Choroid plexus epithelial cell (primary cell): ENCODE data around the gene MVB12B.

Experiments used
- DNase-seq: peaks from one replicate; pipeline ENCODE4 v3.0.0-alpha.2; 2010; ENCODE audit warnings: low read depth
- H3K4me3 ChIP-seq: 2 replicates; pipeline ENCODE4 v1.5.1; 2011; ENCODE audit warnings: low read depth, mild to moderate bottlenecking, control low read depth, low read length, moderate library complexity
- TF ChIP-seq, protein P1 (sequence below): conservative IDR thresholded peaks from 2 replicates; pipeline ENCODE4 v1.5.1; 2011; ENCODE audit warnings: low read depth, mild to moderate bottlenecking, control low read depth, inconsistent platforms, low read length, moderate library complexity

The MVB12B gene

DNA sequence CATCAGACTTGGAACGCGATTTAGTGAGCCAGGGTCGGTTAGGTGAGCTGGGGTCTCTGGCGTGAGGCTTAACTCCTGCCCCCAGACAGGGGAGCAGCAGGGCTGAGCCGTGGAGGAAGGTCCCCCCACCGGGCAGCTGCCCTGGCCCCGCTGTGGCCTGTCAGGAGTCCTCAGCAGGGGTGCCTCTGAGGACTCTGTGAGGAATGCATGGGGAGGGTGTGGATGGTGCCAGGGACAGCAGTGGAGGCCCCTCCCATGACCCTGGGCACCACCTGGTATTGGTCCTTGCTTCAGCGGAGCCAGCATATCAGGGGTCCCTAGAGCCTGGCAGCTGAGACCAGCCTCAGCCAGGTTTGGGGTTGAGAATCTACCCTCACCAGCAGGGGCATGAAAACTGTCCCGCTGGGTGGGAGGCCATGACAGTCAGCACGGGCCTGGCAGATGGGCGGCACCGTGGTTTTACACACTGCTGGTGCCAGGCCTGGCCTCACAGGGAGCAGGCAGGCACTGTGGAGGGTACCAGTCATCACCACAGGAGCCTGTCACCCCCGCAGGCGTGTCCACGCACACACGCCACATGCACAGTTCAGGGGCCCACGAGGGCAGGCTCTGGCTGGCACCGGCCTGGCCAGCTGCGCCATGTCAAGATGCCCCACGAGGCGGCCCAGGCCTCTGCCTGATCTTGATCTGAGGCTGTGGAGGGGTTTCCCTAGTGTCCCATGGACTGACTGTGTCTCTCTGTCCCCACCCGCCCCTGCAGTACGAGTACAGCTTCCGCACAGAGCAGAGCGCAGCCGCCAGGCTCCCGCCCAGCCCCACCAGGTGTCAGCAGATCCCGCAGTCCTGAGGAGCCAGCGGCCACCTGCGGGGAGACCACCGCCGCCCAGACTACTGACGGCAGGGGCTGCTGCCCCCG lies 176.0 kb downstream of the MVB12B start:
- no peak for DNase-seq
- TF ChIP-seq, protein P1, sequence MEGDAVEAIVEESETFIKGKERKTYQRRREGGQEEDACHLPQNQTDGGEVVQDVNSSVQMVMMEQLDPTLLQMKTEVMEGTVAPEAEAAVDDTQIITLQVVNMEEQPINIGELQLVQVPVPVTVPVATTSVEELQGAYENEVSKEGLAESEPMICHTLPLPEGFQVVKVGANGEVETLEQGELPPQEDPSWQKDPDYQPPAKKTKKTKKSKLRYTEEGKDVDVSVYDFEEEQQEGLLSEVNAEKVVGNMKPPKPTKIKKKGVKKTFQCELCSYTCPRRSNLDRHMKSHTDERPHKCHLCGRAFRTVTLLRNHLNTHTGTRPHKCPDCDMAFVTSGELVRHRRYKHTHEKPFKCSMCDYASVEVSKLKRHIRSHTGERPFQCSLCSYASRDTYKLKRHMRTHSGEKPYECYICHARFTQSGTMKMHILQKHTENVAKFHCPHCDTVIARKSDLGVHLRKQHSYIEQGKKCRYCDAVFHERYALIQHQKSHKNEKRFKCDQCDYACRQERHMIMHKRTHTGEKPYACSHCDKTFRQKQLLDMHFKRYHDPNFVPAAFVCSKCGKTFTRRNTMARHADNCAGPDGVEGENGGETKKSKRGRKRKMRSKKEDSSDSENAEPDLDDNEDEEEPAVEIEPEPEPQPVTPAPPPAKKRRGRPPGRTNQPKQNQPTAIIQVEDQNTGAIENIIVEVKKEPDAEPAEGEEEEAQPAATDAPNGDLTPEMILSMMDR: no peak

DNA sequence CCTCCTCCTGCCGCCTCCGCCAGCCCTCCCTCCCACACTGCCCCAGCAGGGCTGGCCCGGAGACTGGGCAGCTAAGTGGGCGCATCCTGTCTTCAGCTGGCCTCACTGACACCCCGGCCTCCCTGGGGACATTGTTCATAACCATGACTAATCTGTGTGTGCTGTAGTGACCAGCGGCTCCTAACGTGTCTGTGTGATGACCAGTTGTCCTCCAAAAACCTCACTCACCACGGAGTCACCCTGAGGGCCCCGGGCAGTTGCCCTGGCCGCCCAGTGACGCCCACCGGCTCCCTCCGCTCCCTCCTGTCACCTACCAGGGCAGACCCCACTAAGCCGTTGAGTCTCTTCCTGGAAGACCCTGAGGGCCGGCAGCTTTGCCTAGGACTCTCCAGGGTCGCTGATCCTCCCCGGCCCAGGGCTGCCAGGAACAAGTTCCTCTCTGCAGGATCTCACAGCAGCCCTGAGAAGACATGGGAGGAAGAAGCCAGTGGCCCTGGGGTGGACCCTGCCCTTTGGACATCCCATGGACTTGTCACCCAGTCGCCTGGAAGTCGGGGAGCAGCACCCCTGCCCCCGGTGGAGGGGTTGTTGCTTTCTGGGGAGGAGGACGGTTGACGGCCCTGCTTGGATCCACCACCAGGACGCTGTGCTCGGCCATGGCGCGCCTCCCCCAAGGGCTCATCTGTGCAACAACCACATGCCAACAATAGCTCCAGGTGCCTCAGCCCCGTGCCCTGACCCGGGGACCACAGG lies 176.9 kb downstream of the MVB12B start:
- TF ChIP-seq, protein P1: no peak
- no peak overlapping the region for H3K4me3 ChIP-seq
- DNase-seq: no peak

More for the DNA sequence above, 176.0 kb downstream of the MVB12B start:
- H3K4me3 ChIP-seq: no peak overlapping the region

- no peak overlapping the region for H3K4me3 ChIP-seq
- DNase-seq: no peak
- TF ChIP-seq, protein P1: no peak
These were observed 177.7 kb downstream of the MVB12B start for GRCh38 chr9:126504086-126504976.

GRCh38 chr9:126504977-126505455 lies 178.4 kb downstream of the MVB12B start:
- no peak overlapping the region for H3K4me3 ChIP-seq
- TF ChIP-seq, protein P1: no peak
- DNase-seq: no peak

- TF ChIP-seq, protein P1: no peak
- no peak overlapping the region for H3K4me3 ChIP-seq
- no peak for DNase-seq
These were observed 179.2 kb downstream of the MVB12B start for GRCh38 chr9:126505697-126506346.
